PC-3 (cell line): Measurements from ENCODE around the gene INTS3.
"Not testable (repeated sequence)": the region's sequence is repeated elsewhere in the genome, so short reads cannot be mapped to it uniquely, and the experiment has no call there.

Source experiments
- EZH2 ChIP-seq: fragments of 300-600 bp; sonication (generic); IDR thresholded peaks from one replicate; pipeline ENCODE4 v1.6.1; 2017; ENCODE audit warnings: antibody characterized with exemption, mild to moderate bottlenecking, low read length; ENCODE audit not compliant: unreplicated experiment
- EZH2phosphoT487 ChIP-seq: fragments of 300-600 bp; sonication (generic); IDR thresholded peaks from 2 replicates; pipeline ENCODE4 v1.6.1; 2018; ENCODE audit warnings: mild to moderate bottlenecking, antibody characterized with exemption, low read length, borderline replicate concordance
- TF ChIP-seq, protein P1 (sequence below): fragments of 300-600 bp; sonication (generic); conservative IDR thresholded peaks from 2 replicates; pipeline ENCODE4 v1.5.1; 2017; ENCODE audit warnings: antibody characterized with exemption, low read depth, mild to moderate bottlenecking, low read length

GRCh38 chr1:153724634-153725033, 3.2 kb upstream of the INTS3 start:
- TF ChIP-seq, protein P1, sequence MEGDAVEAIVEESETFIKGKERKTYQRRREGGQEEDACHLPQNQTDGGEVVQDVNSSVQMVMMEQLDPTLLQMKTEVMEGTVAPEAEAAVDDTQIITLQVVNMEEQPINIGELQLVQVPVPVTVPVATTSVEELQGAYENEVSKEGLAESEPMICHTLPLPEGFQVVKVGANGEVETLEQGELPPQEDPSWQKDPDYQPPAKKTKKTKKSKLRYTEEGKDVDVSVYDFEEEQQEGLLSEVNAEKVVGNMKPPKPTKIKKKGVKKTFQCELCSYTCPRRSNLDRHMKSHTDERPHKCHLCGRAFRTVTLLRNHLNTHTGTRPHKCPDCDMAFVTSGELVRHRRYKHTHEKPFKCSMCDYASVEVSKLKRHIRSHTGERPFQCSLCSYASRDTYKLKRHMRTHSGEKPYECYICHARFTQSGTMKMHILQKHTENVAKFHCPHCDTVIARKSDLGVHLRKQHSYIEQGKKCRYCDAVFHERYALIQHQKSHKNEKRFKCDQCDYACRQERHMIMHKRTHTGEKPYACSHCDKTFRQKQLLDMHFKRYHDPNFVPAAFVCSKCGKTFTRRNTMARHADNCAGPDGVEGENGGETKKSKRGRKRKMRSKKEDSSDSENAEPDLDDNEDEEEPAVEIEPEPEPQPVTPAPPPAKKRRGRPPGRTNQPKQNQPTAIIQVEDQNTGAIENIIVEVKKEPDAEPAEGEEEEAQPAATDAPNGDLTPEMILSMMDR: not testable (repeated sequence)
- not testable (repeated sequence) for TF ChIP-seq EZH2, EZH2phosphoT487
